GM12878 (cell line): ENCODE measurements around the gene SMO.
"Not testable (repeated sequence)": the region's sequence is repeated elsewhere in the genome, so short reads cannot be mapped to it uniquely, and the experiment has no call there.

ENCODE experiments used
- BHLHE40 ChIP-seq, 2 experiments: fragments of 450-650 bp in 1 of 2; IDR thresholded peaks; 2 replicates each; pipeline ENCODE4 v1.6.1; 2011 to 2017; ENCODE audit warnings: low read depth in 2 of 2, borderline replicate concordance in 1 of 2, improper control_type of control experiment in 1 of 2, low read length in 1 of 2, mild to moderate bottlenecking in 1 of 2
- CTCF ChIP-seq, 3 experiments: IDR thresholded peaks in 2 of 3; conservative IDR thresholded peaks in 1 of 3; 2 replicates each; pipeline ENCODE4 v1.5.1; 2011; ENCODE audit warnings: low read depth in 3 of 3, low read length in 3 of 3, mild to moderate bottlenecking in 3 of 3, control low read depth in 2 of 3, moderate library complexity in 2 of 3, inconsistent platforms in 1 of 3, mixed read lengths in 1 of 3; ENCODE audit not compliant: control insufficient read depth in 2 of 3, insufficient read depth in 1 of 3; ENCODE audit errors: extremely low read depth in 1 of 3
- EED ChIP-seq: sonication (generic); IDR thresholded peaks from 2 replicates; pipeline ENCODE4 v1.6.1; 2016; ENCODE audit warnings: antibody characterized with exemption, low read depth
- HDGF ChIP-seq: fragments of 450-650 bp; IDR thresholded peaks from 2 replicates; pipeline ENCODE4 v1.6.1; 2016; ENCODE audit warnings: antibody characterized with exemption
- YY1 ChIP-seq: IDR thresholded peaks from 2 replicates; pipeline ENCODE4 v1.6.1; 2011; ENCODE audit warnings: low read depth, mild to moderate bottlenecking, low read length

- TF ChIP-seq HDGF; EED; YY1; BHLHE40 (IDR thresholded peaks at IDR 0.05; ENCODE audit: borderline replicate concordance in 1 of 2, low read depth in 2 of 2, low read length in 1 of 2); CTCF (IDR thresholded peaks at IDR 0.05 in 2 of 3, conservative IDR thresholded peaks at IDR 0.05 in 1 of 3; ENCODE audit: control insufficient read depth in 2 of 3, extremely low read depth in 1 of 3, insufficient read depth in 1 of 3, low read depth in 3 of 3, low read length in 3 of 3): not testable (repeated sequence)
These were observed 27.3 kb downstream of the SMO start for GRCh38 chr7:129215691-129216090.
